ENCODE results near the gene CDSN. TPM values are rescaled to one million over a fixed set of nuclear protein-coding genes. Genes with fewer than 3 reads are reported as not detected.

Gene CDSN
- total RNA-seq, 2 donors from 2014 or later = not detected

- WGBS, 2 donors = 29 to 32% methylated on average over 4 of the region's 4 CpGs
- H3K36me3 ChIP-seq (replicated peaks in 1 of 2; ENCODE audit: insufficient read depth in 1 of 2, low read depth in 2 of 2) = no peaks in the 10 kb centered on the region
- DNase-seq (no peak), ATAC-seq (no peak)
- intact Hi-C loops (cut with DNase I) = no loop called here
- no peak overlapping the region for H3K4me3 ChIP-seq
- no peaks in the 10 kb centered on the region for H3K9me3 ChIP-seq
- no peak overlapping the region for H3K27ac ChIP-seq
- H3K4me1 ChIP-seq = peaks cover 19% of the 10 kb centered on the region
- TF ChIP-seq CTCF (IDR thresholded peaks at IDR 0.05) = no peak
- no peak for TF ChIP-seq POLR2A (IDR thresholded peaks at IDR 0.05)
- H3K27me3 ChIP-seq = no peaks in the 10 kb centered on the region
Observed at GRCh38 chr6:31129130-31129529, 8.9 kb upstream of the CDSN start.

- Histone ChIP-seq H3K27ac (no peak overlapping the region), H3K4me3 (no peak overlapping the region), H3K9me3 (no peaks in the 10 kb centered on the region), H3K4me1 (peaks cover 23% of the 10 kb centered on the region), H3K36me3 (replicated peaks in 1 of 2; ENCODE audit: insufficient read depth in 1 of 2, low read depth in 2 of 2) (no peaks in the 10 kb centered on the region), H3K27me3 (no peaks in the 10 kb centered on the region)
- DNase-seq (peak; percentile 71 to 87 (median 78)), ATAC-seq (peak; percentile 72)
- 6 to 13% methylated on average over 8 of the region's 8 CpGs for WGBS, 2 donors
- intact Hi-C loops (cut with DNase I) = no loop called here
- TF ChIP-seq POLR2A (IDR thresholded peaks at IDR 0.05) = no peak
- peak; percentile 61 to 89 (median 72) for TF ChIP-seq CTCF (IDR thresholded peaks at IDR 0.05)
Observed at GRCh38 chr6:31128093-31128676, 7.9 kb upstream of the CDSN start.

- Histone ChIP-seq H3K9me3 (no peaks in the 10 kb centered on the region), H3K4me1 (peaks cover 39% of the 10 kb centered on the region), H3K27ac (peak overlapping the region in 1 of 4 donors; percentile 55), H3K27me3 (no peaks in the 10 kb centered on the region), H3K36me3 (replicated peaks in 1 of 2; ENCODE audit: insufficient read depth in 1 of 2, low read depth in 2 of 2) (no peaks in the 10 kb centered on the region), H3K4me3 (no peak overlapping the region)
- ATAC-seq (peak; percentile 22), DNase-seq (no peak)
- 50 to 72% methylated on average over 13 to 16 of the region's 16 CpGs for WGBS, 2 donors
- intact Hi-C loops (cut with DNase I) = no loop called here
- TF ChIP-seq CTCF (IDR thresholded peaks at IDR 0.05) (no peak), POLR2A (IDR thresholded peaks at IDR 0.05) (peak in 1 of 3 donors; percentile 18)
Observed at GRCh38 chr6:31126396-31127175, 6.3 kb upstream of the CDSN start.

GRCh38 chr6:31125586-31126363 lies 5.5 kb upstream of the CDSN start:
- peak; percentile 8 for ATAC-seq
- WGBS, 2 donors = 59 to 62% methylated on average over 11 to 12 of the region's 12 CpGs
- Histone ChIP-seq H3K4me1 (peaks cover 39% of the 10 kb centered on the region), H3K27ac (peak overlapping the region in 1 of 4 donors; percentile 55), H3K9me3 (no peaks in the 10 kb centered on the region), H3K27me3 (no peaks in the 10 kb centered on the region), H3K4me3 (no peak overlapping the region), H3K36me3 (replicated peaks in 1 of 2; ENCODE audit: insufficient read depth in 1 of 2, low read depth in 2 of 2) (no peaks in the 10 kb centered on the region)
- DNase-seq = no peak
- intact Hi-C loops (cut with DNase I) = no loop called here
- TF ChIP-seq POLR2A (IDR thresholded peaks at IDR 0.05) = no peak
- TF ChIP-seq CTCF (IDR thresholded peaks at IDR 0.05) = no peak
